Esophagus muscularis mucosa (tissue), 4 donors: ENCODE results near the gene DAPK2.

Experiments used
- CTCF ChIP-seq, 3 experiments: fragments of 200-600 bp in 2 of 3; fragments of 450-650 bp in 1 of 3; sonication (generic) in 2 of 3; IDR thresholded peaks; one replicate each; pipeline ENCODE4 v1.5.1; 2017 to 2019; ENCODE audit warnings: antibody characterized with exemption in 3 of 3, mild to moderate bottlenecking in 2 of 3, moderate library complexity in 1 of 3
- EP300 ChIP-seq: sonication (generic); formaldehyde crosslinking; IDR thresholded peaks from one replicate; pipeline ENCODE4 v1.6.1; 2017; ENCODE audit warnings: antibody characterized with exemption
- POLR2A ChIP-seq: fragments of 450-650 bp; IDR thresholded peaks from one replicate; pipeline ENCODE4 v1.6.1; 2017; ENCODE audit warnings: antibody characterized with exemption, moderate library complexity, mild to moderate bottlenecking, low read depth

GRCh38 chr15:64010719-64011118, 35.6 kb downstream of the DAPK2 start:
- TF ChIP-seq POLR2A (no peak), EP300 (no peak), CTCF (IDR thresholded peaks at IDR 0.05) (no peak)
